H1 (cell line): Measurements from ENCODE around the gene FARP2. TPM values are rescaled to one million over a fixed set of nuclear protein-coding genes. Genes with fewer than 3 reads are reported as not detected.

ENCODE experiments used
- CHD2 ChIP-seq: IDR thresholded peaks from 2 replicates; pipeline ENCODE4 v1.6.1; 2012; ENCODE audit warnings: low read length, improper control_type of control experiment
- SUZ12 ChIP-seq: fragments of 200-600 bp; sonication (generic); IDR thresholded peaks from 2 replicates; pipeline ENCODE4 v1.6.1; 2012; ENCODE audit warnings: mild to moderate bottlenecking, inconsistent platforms, low read length, moderate library complexity, mixed read lengths
- TAF1 ChIP-seq: IDR thresholded peaks from 2 replicates; pipeline ENCODE4 v1.6.1; 2011; ENCODE audit warnings: mild to moderate bottlenecking, low read depth, low read length
- polyA plus RNA-seq, 7 experiments: library from polyadenylated mRNA; depleted of rRNA in 3 of 7; stranded (reverse) in 5 of 7; unstranded in 2 of 7; fragments of >200 nt in 5 of 7; fragments of 200-250 nt in 2 of 7; gene quantifications; 1 replicate in 5 of 7; 2 replicates in 1 of 7; 4 replicates in 1 of 7; pipeline versions ENCODE4 v1.2.1 to v1.2.3, GENCODE V29; 2011 to 2013; ENCODE audit warnings: missing spikeins in 2 of 7, mixed read lengths in 2 of 7
- total RNA-seq: library from RNA; stranded (reverse); fragmentation: NEBNext Ultra II Directional; extraction: Animal tissue kit (Norgen Biotek cat#: 25700); gene quantifications from 2 replicates; pipeline ENCODE4 v1.2.1, GENCODE V29; 2021

The FARP2 gene
- total and polyA plus RNA-seq, 2 of the 8 experiments (the other 6 are each of a cell fraction or from before 2014, with no cell fraction given): 12.4 to 33.4 TPM

- TF ChIP-seq SUZ12: no peak
- TF ChIP-seq TAF1: no peak
- no peak for TF ChIP-seq CHD2
These were observed 107.4 kb downstream of the FARP2 start (continued) for GRCh38 chr2:241463276-241464135.
